Body of pancreas (tissue), 4 donors: Measurements from ENCODE around the gene GPM6B. TPM values are rescaled to one million over a fixed set of nuclear protein-coding genes. Genes with fewer than 3 reads are reported as not detected.

Source experiments
- ATAC-seq: fragments of 150-250 bp; one replicate; pipeline ENCODE4 v1.9.1; 2016
- DNase-seq, 4 donors: peaks; one replicate each; pipeline ENCODE4 v3.0.0-alpha.2; 2019
- H3K27ac ChIP-seq, 4 donors: fragments of 200-600 bp; sonication (generic); 1 replicate in 3 of 4; 2 replicates in 1 of 4; pipeline versions ENCODE4 v1.5.1 to v1.6.1; 2016 to 2019; ENCODE audit warnings: mild to moderate bottlenecking in 1 of 4, mixed read lengths in 1 of 4, moderate library complexity in 1 of 4
- H3K27me3 ChIP-seq, 2 donors: fragments of 200-600 bp; sonication (generic); one replicate each; pipeline ENCODE4 v1.6.0; 2016; ENCODE audit warnings: mild to moderate bottlenecking in 1 of 2
- H3K36me3 ChIP-seq, 2 donors: fragments of 200-600 bp; sonication (generic); replicated peaks in 1 of 2; 2 replicates each; pipeline ENCODE4 v1.5.1; 2016; ENCODE audit warnings: low read depth in 2 of 2; ENCODE audit not compliant: insufficient read depth in 1 of 2
- H3K4me1 ChIP-seq: fragments of 200-600 bp; sonication (generic); one replicate; pipeline ENCODE4 v1.6.0; 2016
- H3K4me3 ChIP-seq, 2 donors: fragments of 200-600 bp; sonication (generic); 1 replicate in 1 of 2; 2 replicates in 1 of 2; pipeline ENCODE4 v1.5.1; 2016 to 2019
- H3K9me3 ChIP-seq, 3 donors: fragments of 200-600 bp; sonication (generic); 1 replicate in 2 of 3; 2 replicates in 1 of 3; pipeline ENCODE4 v1.5.1; 2016
- POLR2A ChIP-seq, 3 donors: fragments of 450-650 bp; IDR thresholded peaks; one replicate each; pipeline ENCODE4 v1.6.1; 2016; ENCODE audit warnings: antibody characterized with exemption in 3 of 3, mild to moderate bottlenecking in 2 of 3
- WGBS, 2 donors: methylation state at CpG; one replicate each; pipeline ENCODE4 v1.1.5; 2017; 5-methylcytosine and 5-hydroxymethylcytosine counted together
- intact Hi-C: fragments of 100-400 bp; cut with DNase I; formaldehyde crosslinking; loops from one replicate; pipeline ENCODE4 v1.15.1; 2023
- total RNA-seq, 2 donors: library from RNA; depleted of rRNA; stranded (reverse); fragments of >200 nt; gene quantifications; one replicate each; pipeline ENCODE4 v1.1.0, GENCODE V29; 2016
- TF ChIP-seq, protein P1 (sequence below), 7 experiments: fragments of 450-650 bp in 4 of 7; fragments of 200-600 bp in 3 of 7; sonication (generic) in 3 of 7; IDR thresholded peaks; one replicate each; pipeline ENCODE4 v1.5.1; 2016 to 2019; ENCODE audit warnings: antibody characterized with exemption in 7 of 7

Gene GPM6B
- total RNA-seq, 2 donors from 2014 or later, result under 0.01 to 2.3 TPM

DNA sequence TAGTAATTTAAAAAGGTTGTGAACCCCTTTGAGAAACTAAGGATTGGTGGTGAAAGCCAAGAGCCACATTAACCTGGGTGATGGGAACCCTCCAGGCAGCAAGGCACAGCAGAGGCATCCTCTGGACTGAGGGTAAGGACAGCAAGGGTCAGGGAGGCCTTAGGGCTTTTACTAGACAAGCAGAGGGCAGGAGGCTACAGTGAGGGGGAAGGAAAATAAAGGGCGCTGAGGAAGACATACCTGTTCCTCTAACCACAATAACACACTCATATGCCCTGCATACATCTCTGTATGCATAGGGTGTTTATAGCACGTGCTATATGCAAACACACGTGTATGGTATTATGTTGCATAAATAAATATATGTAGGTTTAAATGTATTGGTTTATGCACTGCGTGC, 18.7 kb downstream of the GPM6B start:
- no peak overlapping the region for H3K27ac ChIP-seq
- no peaks in the 10 kb centered on the region for H3K27me3 ChIP-seq
- intact Hi-C loops, result no loop called here
- no peaks in the 10 kb centered on the region for H3K9me3 ChIP-seq
- no peaks in the 10 kb centered on the region for H3K36me3 ChIP-seq
- no peak for TF ChIP-seq POLR2A (IDR thresholded peaks at IDR 0.05)
- TF ChIP-seq, protein P1, sequence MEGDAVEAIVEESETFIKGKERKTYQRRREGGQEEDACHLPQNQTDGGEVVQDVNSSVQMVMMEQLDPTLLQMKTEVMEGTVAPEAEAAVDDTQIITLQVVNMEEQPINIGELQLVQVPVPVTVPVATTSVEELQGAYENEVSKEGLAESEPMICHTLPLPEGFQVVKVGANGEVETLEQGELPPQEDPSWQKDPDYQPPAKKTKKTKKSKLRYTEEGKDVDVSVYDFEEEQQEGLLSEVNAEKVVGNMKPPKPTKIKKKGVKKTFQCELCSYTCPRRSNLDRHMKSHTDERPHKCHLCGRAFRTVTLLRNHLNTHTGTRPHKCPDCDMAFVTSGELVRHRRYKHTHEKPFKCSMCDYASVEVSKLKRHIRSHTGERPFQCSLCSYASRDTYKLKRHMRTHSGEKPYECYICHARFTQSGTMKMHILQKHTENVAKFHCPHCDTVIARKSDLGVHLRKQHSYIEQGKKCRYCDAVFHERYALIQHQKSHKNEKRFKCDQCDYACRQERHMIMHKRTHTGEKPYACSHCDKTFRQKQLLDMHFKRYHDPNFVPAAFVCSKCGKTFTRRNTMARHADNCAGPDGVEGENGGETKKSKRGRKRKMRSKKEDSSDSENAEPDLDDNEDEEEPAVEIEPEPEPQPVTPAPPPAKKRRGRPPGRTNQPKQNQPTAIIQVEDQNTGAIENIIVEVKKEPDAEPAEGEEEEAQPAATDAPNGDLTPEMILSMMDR (IDR thresholded peaks at IDR 0.05), result no peak
- no peaks in the 10 kb centered on the region for H3K4me1 ChIP-seq
- 78 to 85% methylated on average over 4 of the region's 4 CpGs for WGBS, 2 donors
- no peak for ATAC-seq
- no peak for DNase-seq
- H3K4me3 ChIP-seq, result no peak overlapping the region

- intact Hi-C loops, result no loop called here
- Histone ChIP-seq H3K36me3 (no peaks in the 10 kb centered on the region), H3K9me3 (no peaks in the 10 kb centered on the region), H3K27me3 (no peaks in the 10 kb centered on the region), H3K27ac (no peak overlapping the region), H3K4me3 (no peak overlapping the region), H3K4me1 (no peaks in the 10 kb centered on the region)
- WGBS, 2 donors, result 60 to 100% methylated on average over 2 of the region's 4 CpGs
- ATAC-seq, result no peak
- no peak for DNase-seq
- TF ChIP-seq POLR2A (IDR thresholded peaks at IDR 0.05), result no peak
- TF ChIP-seq, protein P1 (IDR thresholded peaks at IDR 0.05), result no peak
Measured at GRCh38 chrX:13797512-13797911, 19.4 kb downstream of the GPM6B start.

DNA sequence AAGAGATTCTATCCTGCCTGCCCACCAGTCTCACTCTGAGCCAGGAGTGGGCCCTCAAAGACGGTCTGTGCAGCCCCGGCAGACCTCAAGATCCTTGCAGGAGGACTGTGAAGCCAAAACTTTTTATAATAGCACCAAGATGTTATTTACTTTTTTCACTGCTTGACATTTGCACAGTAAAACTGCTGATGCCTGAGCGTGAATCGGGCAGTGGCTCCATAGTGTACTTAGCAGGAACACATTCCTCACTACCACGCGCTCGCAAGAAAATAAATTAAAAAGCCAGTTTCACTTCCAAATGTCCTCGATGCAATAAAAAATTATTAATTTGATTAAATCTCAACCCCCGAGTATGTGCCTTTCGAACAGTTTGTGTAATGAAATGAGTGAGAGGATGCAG, 22.5 kb downstream of the GPM6B start:
- WGBS, 2 donors, result 88 to 91% methylated on average over 10 of the region's 10 CpGs
- ATAC-seq, result no peak
- H3K4me3 ChIP-seq, result no peak overlapping the region
- H3K27ac ChIP-seq, result no peak overlapping the region
- H3K4me1 ChIP-seq, result no peaks in the 10 kb centered on the region
- H3K27me3 ChIP-seq, result no peaks in the 10 kb centered on the region
- no peaks in the 10 kb centered on the region for H3K9me3 ChIP-seq
- TF ChIP-seq POLR2A (IDR thresholded peaks at IDR 0.05), result no peak
- TF ChIP-seq, protein P1 (IDR thresholded peaks at IDR 0.05), result no peak
- DNase-seq, result no peak
- H3K36me3 ChIP-seq, result no peaks in the 10 kb centered on the region
- intact Hi-C loops, result no loop called here

- no peaks in the 10 kb centered on the region for H3K4me1 ChIP-seq
- no peak for ATAC-seq
- no peaks in the 10 kb centered on the region for H3K27me3 ChIP-seq
- no peak for DNase-seq
- H3K27ac ChIP-seq, result no peak overlapping the region
- TF ChIP-seq POLR2A (IDR thresholded peaks at IDR 0.05), result no peak
- TF ChIP-seq, protein P1 (IDR thresholded peaks at IDR 0.05), result no peak
- H3K36me3 ChIP-seq, result no peaks in the 10 kb centered on the region
- H3K9me3 ChIP-seq, result no peaks in the 10 kb centered on the region
- WGBS, 2 donors, result 89 to 97% methylated on average over 2 of the region's 2 CpGs
- intact Hi-C loops, result no loop called here
- no peak overlapping the region for H3K4me3 ChIP-seq
Measured at GRCh38 chrX:13793897-13794296, 23.0 kb downstream of the GPM6B start.

- TF ChIP-seq, protein P1 (IDR thresholded peaks at IDR 0.05), result no peak
- TF ChIP-seq POLR2A (IDR thresholded peaks at IDR 0.05), result no peak
- ATAC-seq (no peak), DNase-seq (no peak)
- H3K9me3 ChIP-seq, result no peaks in the 10 kb centered on the region
- H3K36me3 ChIP-seq, result no peaks in the 10 kb centered on the region
- H3K4me3 ChIP-seq, result no peak overlapping the region
- intact Hi-C loops, result no loop called here
- H3K27ac ChIP-seq, result no peak overlapping the region
- H3K27me3 ChIP-seq, result no peaks in the 10 kb centered on the region
- no peaks in the 10 kb centered on the region for H3K4me1 ChIP-seq
- 35% methylated on average over 2 of the region's 2 CpGs for WGBS, 2 donors
Measured at GRCh38 chrX:13791559-13791958, 25.3 kb downstream of the GPM6B start.
